Stimulated activated CD8-positive, alpha-beta memory T cell treated with anti-CD3 and anti-CD28 coated beads, Interleukin-2, amount 100 ng/mL, for 48 hours (primary cell): Measurements from ENCODE around the gene VPS13D.
"Not testable (repeated sequence)": the region's sequence is repeated elsewhere in the genome, so short reads cannot be mapped to it uniquely, and the experiment has no call there.

Experiments
- DNase-seq, 2 donors: peaks; one replicate each; pipeline ENCODE4 v3.0.0-alpha.2; 2020; ENCODE audit warnings: low read depth in 2 of 2

The VPS13D gene

DNA sequence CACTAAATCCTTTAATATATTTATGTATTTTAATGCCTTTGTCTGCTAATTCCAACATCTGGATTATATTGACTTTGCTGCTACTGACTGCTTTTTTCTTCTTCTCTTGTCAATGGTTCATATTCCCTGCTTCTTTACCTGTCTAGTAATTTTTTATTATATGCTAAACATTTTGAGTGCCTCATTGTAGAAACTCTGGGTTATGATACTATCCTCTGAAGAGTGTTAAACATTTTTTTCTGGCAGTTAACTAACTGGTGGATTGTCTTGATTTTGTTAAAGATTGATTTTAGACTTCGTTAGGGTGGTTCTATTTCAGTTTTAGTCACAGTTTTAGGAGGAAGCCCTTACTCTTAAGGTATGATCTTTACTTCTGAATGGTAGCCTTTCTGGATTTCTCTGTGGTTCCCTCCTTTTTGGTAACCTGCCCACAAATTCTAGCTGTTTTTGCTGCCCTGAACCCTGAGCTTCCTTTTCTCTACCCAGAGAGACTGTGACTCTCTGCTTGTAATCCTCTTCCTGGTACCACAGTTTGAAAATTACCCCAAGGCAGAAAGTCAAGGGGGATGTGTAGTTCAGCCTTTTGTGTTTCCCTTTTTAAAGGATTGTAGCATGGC lies 306.3 kb downstream of the VPS13D start:
- no peak for DNase-seq

DNA sequence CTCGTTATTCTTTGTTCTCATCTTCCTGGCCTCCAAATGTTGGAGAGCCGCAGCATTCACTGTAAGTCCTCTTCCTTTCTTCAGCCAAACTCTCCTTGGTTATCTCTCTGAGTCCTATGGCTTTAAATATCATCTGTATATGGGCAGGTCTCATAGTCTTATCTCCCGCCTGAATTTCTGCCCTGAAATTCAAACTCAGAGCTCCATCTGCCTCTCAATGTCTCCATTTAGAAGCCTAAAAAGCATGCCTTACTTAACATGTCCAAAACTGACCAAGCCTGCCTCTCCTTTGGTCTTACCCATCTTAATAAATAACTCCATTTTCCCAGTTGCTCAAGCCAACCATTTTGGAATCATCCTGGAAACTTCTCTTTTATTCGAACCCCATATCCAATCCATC lies 307.5 kb downstream of the VPS13D start:
- no peak for DNase-seq

DNA sequence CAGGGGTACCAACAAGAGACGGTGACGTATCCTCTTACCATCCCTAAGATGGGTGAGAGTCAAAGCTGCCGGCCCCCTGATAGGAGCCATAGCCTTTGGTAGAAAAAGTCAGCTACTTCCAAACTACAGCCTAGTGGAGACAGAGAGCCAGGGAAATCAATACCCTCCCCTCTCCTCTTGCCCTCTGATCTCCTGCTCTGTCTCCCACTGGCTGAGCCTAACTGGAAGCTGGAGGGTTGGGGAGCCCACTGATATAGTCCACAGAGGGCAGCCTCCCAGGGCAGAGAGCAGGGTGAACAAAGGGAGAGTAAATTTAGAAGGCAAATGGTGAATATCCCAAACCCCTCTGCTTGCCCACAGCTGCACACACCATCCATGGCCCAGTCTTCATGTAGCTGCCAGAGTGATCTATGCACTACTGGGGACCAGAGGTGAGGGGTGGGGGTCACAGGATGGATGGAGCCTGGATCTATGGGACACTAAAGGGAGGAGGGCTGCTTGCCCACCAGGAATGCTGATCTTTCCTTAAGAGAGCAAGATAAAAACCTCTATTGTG lies 308.2 kb downstream of the VPS13D start:
- no peak for DNase-seq

DNA sequence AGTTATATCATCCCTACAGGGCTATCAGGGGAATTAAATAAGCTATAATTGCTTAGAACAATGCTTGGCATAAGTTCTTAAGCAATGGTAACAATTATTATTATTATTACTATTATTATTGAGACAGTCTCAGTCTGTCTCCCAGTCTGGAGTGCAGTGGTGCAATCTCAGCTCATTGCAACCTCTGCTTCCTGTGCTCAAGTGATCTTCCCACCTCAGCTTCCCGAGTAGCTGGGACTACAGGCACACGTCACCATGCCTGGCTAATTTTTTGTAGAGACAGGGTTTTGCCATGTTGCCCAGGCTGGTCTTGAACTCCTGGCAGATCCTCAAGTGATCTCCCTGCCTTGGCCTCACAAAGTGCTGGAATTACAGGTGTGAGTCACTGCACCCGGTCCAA lies 308.7 kb downstream of the VPS13D start:
- not testable (repeated sequence) for DNase-seq

DNA sequence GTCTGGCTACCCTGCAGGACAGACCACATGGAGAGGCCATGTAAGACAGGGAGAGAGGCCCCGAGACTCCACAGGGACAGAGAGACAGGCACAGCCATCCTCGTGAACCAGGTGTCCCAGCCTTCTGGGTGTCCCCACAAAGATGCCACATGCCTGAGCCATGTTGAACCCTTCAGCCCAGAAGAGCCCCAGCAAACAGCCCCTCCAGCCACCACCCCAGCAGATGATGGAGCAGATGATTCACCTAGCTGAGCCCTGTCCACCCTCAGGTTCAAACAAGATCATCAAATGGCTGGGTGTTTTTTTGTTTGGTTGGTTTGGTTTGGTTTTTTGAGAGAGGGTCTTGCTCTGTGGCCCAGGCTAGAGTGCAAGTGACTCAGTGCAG lies 309.5 kb downstream of the VPS13D start:
- no peak for DNase-seq

DNA sequence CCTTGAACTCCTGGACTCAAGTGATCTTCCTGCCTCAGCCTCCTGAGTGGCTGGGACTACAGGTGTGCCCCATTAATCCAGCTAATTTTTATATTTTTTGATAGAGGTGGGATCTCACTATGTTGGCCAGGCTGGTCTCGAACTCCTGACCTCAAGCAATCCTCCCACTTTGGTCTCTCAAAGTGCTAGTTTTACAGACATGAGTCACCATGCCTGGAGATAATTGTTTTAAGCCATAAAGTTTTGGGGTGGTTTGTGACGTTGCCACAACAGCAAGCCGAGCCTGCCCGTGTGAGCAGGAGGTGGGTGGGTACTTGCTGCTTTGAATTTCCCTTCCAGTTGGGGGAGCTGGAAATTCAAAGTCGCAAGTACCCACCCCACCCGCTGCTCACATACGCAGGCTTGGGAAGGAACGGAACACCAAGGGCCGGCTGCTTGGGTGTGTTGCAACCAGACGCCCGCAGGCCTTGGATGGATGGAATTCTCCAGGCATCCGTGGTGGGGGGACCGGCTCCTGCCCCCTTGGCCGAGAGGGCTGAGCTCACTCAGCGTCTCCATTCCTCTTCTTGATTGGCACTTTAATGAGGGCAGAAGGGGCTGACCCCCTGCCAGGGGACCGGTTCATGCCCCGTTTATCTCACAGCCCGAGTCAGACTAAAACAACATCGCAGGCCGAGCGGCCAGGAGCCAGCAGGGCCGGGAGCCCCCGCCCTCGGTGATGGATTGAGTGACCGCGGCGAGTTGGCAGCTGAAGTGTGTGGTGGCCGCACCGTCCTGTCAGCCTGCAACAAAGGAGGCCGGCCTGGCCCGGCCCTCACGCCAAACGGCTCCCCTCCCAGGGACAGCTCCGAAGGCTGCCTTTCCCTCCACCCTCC lies 310.1 kb downstream of the VPS13D start:
- DNase-seq, result no peak

DNA sequence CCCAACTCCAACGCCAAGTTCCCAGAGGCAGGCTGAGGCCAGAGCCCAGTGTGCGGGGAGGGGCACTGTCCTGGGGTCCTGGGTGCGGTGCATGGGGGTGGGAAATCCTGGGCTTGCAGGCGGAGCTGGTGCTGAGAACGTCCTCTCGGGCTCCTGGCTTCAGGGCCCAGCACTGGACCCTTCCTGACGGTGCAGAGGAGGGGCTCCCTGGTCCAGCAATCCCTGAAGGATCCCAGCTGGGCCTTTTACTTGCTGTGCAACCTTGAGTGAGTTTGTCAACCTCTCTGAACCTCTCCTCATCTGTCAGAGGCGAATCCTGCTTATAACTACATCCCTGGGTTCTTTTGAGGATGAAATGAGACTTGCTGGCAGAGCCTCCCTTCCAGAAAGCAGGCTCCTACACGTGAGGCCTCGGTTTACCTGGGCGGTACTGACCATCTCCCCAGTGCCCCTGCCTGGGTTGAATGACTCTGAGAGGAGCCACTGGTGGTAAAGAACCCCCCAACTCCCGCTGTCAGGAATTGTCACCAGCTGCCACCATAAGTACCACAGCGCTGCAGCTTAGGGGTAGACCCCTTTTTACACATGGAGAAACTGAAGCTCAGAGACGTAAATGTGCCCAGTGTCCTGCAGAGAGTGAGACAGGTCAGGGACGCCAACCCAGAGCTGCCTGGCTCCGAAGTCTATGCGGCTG lies 310.9 kb downstream of the VPS13D start:
- no peak for DNase-seq

DNA sequence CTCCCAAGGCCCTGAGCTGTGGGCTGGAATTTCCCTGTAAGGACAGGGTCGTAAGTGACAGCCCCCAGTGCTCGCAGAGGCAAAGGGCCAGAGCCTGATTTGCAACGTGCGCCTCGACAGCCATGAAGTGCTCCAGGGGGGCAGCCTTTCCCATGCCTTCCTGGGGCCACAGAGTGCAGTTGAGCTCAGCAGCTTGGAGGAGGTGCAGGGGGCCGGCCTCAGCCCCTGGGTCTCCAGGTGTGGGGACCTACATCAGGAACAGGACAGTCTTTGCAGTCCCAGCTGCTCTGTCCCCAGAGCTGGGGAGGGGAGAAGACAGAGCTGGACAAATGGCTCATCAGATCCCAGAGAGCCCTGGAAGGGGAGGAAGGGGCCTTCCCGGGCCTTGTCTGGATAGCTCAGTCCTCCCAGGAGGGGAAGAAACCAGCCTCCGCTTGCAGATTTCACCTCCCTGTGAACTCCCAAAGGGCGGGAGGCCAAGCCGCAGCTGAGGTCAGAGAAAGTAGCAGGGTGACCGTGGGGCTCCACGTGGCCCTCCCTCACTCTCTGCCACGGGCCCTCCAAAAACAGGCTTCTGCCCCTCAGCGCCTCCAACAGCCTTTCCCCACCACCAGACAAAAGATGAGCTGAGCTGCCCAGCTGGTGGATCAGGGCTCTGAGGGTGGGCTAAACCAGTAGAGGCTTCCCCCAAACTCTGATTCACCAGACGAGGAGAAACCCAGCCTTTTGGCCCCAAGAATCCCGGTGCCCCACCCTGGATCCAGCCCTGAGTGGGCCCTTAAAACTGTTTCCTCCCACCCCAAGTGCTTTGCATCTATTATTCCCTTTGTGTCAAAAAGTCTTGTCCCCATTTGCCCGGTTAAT lies 311.7 kb downstream of the VPS13D start:
- no peak for DNase-seq

DNA sequence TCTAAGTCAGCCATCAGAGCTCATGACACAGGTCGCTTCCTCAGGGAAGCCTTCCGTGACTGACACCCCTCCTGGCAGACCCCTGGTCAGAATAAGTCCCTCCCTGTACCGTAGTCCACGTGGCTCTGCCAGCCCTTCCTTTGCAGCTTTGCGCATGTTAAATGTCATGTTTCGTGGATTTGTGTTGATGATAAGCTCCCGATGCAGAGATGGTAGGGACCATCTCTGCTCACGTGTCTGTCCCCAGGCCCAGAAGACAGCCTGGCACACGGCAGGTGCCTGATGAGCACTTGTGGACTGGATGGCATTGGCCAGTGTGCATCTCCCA lies 312.3 kb downstream of the VPS13D start:
- no peak for DNase-seq

DNA sequence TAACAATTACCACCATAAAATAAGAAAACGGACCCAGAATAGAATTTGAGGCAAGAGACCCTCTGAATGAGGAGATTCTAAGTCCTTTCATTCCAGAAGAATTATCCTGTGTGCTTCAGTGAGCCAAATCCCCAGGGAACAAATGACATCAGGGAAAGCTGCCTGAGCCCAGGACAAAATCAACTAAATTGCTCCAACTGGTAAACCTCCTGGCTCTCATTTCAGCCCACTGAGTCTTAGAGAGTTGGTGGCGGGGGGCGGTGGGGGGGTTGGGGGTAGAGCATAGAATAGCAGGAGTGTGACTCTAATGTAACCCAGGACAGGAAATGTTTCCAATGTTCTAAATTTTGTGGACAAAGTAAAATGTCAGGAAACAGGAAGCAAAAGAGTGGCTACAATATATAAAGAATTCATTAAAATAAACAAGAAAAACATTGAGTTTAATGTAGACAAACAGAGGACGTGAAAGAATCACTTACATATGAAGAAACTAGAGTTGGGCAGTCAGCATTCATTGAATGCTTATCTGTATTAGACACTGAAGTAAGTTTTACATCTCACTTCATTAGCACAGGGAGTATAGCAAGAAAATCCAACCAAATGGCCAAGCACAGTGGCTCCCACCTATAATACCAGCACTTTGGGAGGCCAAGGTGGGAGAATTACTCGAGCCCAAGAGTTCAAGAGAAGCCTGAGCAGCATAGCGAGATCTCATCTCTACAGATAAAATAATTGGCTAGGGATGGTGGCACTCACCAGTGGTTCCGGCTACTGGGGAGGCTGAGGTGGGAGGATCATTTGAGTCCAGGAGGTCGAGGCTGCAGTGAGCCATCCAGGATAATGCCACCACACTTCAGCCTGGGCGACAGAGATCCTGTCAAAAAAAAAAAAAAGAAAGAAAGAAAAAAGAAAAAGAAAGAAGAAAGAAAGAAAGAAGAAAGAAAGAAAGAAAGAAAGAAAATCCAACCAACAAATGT lies 313.1 kb downstream of the VPS13D start:
- no peak for DNase-seq

DNA sequence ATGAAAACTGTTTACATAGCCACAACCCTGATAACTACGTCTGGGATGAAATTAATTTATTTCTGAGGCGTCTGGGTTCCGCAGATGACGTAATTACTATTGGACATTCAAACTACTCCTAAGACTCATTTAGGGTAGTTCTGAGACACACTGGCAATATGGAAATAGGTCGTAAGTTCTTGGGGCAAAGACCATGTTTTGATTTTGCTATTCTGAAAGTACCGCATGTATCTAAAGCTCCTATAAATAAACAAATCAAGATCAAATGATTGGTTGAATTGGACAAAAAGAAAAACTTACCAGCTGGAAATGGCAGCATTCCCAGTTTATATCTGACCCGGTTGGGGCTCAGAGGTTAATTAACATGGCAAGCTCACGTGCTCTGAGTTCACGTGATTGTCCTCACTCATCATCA lies 313.9 kb downstream of the VPS13D start:
- DNase-seq, result no peak

DNA sequence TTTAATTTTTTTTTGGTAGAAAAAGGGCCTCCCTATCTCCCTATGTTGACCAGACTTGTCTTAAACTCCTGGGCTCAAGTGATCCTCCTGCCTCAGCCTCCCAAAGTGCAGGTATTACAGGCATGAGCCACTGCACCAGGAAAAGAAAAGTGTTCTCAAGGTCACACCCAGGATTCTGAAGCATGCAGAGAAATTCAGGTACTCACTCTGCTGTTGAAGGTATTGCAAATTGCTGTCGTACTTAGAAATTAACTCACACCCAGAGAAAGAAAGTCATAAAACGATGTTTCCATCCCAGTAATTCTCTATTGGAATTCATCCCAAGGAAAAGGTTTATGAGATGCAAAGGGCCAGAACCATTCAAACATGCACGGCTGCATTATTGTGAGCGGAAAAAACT lies 314.5 kb downstream of the VPS13D start:
- DNase-seq, result no peak

DNA sequence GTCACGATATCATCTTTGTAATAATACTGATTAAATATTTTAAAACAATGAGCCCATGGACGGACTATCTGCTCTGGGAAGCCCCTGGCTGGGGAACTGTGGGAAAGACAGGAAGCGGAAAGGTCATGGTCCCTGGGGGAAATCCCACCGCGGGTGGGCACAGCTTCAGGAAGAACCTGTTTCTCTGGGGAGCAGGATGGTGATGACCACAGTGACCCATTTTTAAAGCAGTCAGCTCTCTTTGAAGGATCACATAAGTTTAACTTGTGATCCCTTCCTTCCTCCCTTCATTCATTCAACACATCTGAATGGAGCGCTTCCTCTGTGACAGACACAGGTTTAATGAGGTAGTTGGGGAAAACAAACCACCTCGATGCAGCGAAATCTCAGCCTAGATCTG lies 315.2 kb downstream of the VPS13D start:
- DNase-seq, result no peak

DNA sequence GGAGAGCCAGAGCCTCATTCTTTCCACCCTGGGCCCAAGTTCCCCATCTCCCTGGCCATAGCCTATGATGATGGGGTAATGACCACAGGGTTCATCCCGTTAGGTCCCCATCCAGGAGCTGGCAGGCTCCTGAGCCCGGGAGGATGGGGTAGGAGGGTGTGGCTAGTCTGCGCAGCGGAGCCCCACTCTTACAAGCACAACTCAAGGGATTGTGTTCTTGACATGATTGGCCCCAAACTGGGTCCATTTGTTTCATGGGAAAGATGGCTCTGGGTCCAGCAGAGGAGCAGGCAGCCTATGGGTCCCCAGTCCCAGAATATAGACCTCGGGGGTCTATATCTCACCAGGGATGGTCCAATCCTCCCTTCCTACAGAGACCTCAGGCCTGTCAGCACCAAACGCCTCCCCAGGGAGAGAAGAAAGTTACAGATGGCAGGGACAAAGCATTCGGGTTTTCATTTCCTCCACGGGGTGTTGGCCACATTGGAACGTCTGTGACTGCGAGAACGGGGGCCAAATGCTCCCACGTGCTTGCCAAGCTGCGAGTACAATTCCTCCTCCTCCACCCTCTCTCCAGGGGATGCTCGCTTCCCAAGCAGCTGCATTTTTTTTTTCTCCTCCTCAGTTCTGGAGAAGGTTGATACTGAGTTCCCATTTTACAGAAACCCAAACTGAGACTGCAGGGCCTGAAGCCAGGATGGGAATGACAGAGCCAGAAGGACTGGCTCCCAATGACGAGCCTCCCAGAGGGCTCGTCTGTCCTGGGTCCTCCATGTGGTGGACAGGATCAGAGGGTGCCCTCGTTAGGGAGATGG lies 317.1 kb downstream of the VPS13D start:
- DNase-seq, result no peak

DNA sequence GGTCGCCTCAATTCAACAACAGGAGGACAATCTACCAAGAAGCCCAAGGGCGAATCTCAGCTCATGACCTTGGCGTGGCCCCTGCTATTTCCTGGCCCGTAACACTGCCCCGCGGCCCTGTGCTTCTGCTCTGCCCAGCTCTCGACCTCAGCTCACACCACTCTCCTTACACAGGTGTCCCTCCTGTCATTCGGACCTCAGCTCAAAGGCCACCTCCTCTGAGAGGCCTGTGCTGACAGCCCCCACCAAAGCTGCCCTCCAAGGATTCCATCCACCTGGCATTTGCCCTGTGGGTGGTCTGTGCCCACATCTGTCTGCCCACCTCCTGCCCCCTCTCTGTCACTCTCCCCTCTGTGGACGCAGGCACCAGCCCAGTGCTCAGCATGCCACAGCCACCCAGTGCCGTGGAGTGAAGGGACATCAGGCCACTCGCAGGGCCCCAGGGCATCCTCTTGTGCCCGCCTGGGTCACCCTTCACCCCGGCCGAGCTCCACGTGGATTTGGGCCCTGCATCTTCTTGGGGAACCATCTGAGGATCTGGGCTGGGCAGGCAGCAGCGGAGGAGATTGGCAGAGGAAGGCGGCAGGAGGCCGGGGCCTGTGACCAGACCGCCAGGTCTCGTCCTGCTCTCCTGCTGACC lies 317.9 kb downstream of the VPS13D start:
- no peak for DNase-seq

DNA sequence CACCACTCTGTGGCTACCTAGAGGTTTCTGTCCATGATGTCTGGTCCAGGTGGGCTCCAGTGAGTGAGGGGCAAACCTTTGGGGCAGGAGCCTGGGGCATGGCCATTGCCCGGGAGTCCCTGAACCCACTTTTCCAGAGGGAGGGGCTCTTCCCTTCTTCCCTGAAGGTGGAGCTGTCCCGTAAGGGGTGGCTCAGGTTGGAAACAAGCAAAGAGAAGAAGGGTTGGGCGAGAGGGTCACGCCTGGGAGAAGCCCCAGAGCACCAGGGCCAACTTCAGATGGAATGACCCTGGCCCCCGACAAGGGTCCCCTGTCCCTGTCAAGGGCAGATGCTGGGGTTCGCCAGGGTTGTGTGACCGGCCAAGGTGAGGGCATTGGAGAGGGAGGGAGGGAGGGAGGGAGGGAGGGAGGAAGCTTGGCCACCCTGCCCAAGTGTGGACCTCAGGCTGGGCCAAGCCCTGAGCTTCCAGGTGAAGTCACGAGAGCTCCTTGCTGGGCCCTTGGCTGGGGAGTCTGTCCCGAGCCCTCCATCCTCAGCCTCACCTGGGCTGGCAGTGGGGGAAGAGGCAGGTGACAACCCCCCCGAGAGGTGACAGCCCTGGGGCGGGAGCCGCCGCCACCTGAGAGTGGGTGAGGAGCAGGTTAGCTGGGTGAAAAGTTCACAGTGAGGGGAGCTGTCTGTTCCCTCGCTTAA lies 318.6 kb downstream of the VPS13D start:
- DNase-seq, result no peak

DNA sequence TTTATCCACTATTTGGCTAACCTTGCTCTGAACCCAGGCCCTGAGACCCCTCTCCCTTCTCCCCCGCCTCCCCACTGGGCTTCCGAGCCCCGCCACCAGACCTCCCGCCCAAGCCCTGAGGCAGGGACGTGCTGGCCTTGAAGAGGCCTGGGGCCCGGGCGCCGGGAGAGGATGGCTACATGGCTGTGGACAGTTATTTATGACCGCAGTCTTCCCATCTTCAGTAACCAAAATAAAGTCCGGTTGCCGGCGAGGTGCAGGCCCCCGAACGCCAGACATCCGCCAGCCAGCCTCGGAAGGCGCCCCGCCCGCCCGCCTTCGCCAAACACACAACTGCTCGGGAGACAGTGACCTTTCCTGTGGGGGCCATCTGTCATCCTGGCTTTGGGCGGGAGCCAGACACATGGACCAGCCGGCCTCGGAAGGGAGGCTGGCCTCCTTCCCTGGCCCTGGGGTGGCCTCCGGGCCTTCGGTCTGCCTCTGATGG lies 319.2 kb downstream of the VPS13D start:
- no peak for DNase-seq
